Stimulated activated naive CD8-positive, alpha-beta T cell treated with anti-CD3 and anti-CD28 coated beads, Interleukin-15, Interleukin-2, amounts not matched to agents 100 U/mL and 50 U/mL, for 24 hours (primary cell): Measurements from ENCODE around the gene EVX2.

Source experiments
- ATAC-seq: fragments of 150-1000 bp; cut with Tn5 transposase; one replicate; pipeline ENCODE4 v1.10.0; 2021
- DNase-seq: peaks from one replicate; pipeline ENCODE4 v3.0.0; 2021

EVX2 gene

DNA sequence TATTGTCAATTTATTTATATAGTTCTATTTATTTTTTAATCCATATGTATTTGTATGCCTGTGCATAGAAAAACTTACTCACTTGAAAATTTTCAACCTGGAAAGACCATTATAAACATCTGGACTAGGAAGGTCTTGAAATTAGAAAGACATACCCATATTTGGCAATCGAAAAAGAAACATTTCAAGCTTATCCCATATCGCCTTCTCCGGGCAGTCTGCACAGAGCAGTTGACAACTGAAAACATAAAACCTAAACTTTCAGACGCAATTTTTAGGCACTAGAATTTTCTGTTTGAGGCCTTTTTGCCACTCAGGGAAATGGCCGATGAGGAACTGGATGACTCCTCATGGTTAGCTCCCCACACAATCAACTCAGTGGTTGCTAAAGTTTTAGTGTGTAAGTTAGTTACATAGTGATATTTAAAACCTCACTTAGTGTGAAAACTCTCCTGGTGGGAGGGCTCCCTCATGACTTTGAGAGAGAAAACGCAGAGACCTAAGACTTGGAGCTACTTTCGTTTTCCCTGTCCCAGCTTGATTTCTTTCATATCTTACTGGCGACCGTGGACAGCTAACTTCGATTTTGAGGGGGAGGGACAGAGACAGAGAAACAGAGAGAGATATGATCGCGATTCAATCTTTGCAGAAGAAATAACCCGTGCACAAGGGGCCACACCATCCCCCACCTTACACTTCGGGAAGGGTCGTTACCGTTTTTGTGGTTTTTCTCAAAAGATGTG is 12.7 kb upstream of the EVX2 start:
- no peak for ATAC-seq
- no peak for DNase-seq

DNA sequence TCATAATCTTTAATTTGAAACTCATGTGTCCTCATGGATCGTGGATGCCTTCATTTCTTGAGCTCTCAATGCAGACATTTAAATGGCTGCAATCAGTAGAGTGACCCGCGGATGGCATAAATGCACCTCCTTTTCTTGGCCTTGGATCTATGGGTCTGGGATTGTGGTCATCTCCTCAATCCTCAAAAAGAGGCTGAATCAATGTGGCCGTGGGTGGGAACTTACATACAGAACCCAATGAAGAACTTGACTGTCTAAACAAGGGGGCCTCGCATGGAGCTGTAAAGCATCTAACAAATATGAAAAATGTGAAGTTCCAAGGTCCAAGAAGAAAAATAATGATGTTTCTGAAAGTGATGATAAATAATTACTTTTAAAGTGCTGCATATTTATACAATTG is 11.7 kb upstream of the EVX2 start:
- DNase-seq: no peak
- ATAC-seq: no peak

DNA sequence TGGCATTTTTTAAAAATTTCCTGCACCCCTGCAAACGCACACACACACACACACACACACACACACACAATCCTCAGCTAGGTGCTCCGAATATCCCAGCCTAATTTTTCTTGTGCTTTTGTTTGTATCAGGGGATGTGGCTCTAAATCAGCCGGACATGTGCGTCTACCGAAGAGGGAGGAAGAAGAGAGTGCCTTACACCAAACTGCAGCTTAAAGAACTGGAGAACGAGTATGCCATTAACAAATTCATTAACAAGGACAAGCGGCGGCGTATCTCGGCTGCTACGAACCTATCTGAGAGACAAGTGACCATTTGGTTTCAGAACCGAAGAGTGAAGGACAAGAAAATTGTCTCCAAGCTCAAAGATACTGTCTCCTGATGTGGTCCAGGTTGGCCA is 10.6 kb upstream of the EVX2 start:
- DNase-seq: no peak
- ATAC-seq: no peak

DNA sequence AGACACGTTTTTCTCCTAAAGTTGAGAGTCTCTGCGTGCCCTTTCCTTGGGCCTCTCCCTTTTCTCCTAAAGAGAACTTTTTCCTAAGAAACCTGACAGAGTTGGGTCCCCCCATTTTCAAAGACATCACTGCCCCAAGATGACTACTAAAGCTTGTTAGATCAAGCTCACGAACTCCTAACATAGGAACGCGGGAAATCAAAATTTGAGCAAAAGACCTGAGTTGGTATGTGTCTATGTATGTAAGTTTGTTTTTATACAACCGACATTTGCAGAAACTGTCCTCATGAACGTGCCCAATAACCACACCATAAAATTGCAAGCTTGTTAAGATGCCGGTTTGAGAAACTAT is 10.1 kb upstream of the EVX2 start:
- DNase-seq (no peak), ATAC-seq (no peak)

DNA sequence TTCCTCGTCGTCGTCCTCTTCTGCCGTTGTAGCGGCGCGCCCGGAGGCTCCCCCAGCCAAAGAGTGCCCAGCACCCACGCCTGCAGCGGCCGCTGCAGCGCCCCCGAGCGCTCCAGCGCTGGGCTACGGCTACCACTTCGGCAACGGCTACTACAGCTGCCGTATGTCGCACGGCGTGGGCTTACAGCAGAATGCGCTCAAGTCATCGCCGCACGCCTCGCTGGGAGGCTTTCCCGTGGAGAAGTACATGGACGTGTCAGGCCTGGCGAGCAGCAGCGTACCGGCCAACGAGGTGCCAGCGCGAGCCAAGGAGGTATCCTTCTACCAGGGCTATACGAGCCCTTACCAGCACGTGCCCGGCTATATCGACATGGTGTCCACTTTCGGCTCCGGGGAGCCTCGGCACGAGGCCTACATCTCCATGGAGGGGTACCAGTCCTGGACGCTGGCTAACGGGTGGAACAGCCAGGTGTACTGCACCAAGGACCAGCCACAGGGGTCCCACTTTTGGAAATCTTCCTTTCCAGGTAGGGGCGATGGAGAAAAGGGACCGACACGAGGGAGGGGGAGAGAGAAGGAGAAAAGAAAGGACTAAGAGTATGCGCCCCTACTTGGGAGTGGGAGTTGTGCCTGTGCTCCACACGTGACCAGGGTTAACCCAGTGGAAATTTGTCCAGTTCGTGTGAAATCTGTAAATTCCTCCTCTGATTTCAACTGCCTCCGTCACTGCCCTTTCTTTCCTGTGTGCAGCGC is 9.6 kb upstream of the EVX2 start:
- ATAC-seq: no peak
- DNase-seq: no peak

DNA sequence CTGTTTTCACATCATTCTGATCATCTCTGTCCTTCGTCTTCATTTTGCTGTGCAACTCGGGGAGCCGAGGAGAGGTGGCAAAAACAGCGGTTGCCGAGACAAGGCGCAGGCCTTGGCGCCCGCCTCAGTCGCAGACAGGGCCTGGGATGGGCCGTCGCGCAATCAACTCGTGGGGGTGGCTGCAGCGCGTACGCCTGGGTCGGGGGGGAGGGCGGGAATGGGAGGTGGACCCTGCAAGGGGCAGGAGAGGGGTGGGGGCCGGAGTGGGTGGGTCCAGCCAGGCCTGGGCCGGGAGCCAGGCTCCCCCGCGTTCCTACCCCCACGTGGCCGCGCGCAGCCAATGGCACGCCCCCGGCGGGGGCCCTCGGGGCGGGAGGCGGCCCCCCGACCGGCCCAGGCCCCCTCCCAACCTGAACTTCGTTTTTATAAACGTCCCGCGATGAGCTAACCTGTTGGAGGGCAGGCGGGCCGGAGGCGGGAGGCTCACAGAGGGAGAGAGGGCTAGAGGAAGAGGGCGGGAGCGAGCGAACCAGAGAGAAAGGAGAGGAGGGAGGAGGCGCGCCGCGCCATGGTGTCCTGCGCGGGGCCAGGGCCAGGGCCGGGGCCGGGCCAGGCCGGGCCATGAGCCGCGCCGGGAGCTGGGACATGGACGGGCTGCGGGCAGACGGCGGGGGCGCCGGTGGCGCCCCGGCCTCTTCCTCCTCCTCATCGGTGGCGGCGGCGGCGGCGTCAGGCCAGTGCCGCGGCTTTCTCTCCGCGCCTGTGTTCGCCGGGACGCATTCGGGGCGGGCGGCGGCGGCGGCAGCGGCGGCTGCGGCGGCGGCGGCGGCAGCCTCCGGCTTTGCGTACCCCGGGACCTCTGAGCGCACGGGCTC is 8.7 kb upstream of the EVX2 start, which contains the start of gene HOXD13:
TSS of gene HOXD13 (plus strand) at position 452 of the 875 bp plus-strand sequence. CDS start at position 622, 170 bp downstream.
- ATAC-seq: no peak
- no peak for DNase-seq

DNA sequence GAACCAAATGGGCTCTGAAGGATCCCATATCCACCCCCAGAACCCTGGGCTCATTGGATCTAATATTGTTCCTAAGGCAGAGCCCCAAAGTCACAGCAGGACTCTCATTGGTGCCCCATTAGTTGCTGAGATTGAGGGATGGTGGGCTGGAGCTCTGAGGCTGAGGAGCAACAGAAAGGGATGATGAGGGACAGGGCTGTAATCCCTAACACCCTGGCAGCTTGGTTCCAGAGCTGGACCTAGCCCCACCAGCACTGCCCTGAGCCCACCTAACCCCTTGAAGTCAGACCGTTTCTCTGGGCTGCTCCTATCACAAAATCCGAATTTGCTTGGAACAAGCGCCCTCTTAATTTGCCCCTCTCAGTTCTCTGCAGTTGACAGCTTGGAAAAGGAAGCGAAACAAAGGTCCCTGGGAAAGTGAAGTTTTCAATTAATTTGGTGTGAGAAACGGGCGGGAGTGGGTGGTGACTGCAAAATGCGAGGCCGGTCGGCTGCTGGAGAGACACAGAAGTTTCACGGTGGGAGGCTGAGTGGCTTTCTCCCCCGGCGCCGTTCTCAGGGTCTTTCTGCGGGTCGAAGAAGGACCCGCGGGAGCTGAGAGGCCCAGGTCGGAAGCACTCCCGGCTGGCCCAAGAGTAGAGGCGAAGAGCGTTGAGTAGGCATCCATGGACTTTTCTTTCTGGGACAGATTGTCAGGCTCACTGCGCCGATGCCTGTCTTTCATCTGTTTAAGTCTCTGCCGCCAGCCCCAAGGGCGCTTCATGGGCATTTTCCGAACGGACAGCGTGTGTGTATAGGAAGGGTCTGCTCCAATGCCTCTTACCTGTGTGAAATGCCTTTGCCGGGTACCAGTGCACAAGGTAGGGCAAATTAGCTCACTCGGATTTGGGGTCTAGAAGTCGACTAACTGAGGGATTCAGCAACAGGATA is 7.8 kb upstream of the EVX2 start:
- no peak for DNase-seq
- no peak for ATAC-seq

DNA sequence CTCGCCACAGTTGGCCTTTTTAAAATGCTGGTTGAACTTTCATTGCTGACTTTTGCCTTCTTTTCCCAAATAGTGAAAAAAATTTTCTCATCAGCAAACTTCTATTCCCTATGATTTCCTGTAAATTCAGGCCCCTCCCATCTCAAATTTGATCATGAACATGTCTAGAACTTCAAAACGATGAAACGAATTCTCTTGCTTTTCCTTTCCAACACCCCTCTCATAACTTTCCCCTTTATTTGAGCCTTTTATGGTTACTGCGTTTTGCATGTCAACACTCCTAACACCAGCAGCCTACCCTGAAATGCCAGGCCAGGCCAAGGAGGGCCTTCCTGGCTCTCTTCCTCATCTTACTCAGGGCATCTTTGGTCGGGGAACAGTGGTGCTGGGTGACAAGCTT is 7.1 kb upstream of the EVX2 start:
- DNase-seq (no peak), ATAC-seq (no peak)

DNA sequence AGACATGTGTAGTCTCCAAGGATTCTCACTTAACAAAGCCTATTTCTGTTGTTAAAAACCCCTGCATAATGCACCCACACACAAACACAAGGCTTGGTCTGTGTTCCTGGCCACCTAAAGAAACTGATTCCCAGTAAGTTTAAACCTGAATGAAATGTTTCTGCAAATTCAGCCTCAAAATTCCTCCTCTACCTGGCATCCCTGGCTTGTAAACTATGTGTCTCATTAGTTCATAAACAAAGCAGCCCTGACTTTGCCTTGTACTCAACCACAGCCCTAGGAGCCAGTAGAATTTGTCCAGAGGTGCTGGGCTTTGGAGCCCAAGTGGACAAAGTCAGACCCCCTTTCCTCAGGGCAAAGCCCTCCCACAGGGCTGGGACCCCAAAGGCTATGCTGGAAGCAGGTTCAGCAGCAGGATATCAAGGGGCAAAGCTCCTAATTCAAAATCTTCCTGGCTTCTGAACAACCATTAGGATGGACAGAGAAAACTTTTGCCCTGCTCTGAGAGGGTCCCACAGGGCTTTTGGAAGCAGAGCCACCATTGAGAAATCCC is 6.2 kb upstream of the EVX2 start:
- ATAC-seq (no peak), DNase-seq (no peak)

DNA sequence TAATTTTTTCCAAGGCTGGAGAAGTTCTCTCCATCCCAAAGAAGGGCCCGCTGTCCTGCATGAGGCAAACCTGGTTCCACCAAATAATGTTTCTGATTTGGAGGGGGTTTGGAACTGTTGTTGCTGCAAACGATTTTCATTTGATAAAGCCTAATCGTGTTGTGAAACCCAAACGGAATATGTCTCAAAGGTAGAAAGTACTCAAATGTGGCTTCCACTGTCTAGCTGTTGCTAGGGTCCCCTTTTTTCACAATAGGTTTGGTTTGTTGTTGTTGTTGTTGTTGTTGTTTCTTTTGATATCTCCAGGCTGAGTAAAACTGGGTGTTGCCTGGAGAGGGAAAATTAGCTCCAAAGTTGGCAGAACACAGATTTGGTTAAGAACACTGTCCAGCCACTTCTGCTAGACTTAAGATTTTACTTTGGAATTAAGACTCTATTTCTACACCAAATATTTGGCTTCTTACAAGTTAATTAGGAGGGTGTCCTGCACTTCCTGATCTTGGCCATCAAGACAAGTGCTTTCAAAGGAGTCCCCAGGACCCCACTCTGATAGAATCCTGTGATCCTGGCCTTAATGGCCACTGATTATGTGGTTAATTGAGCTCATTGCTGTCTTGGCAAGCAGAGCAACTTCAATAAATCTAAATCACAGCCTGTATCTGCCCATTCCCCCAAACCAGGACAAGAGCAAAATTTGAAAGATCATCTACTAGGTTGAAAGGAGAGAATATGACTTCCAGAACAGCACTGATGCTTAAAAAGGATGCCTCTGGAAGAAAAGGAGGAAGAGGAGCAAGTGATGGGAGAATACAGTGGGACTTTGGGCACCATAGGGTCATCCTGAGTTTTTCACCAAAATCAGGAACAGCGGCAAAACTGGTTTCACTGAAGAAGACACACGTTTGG is 5.4 kb upstream of the EVX2 start:
- ATAC-seq (no peak), DNase-seq (no peak)

DNA sequence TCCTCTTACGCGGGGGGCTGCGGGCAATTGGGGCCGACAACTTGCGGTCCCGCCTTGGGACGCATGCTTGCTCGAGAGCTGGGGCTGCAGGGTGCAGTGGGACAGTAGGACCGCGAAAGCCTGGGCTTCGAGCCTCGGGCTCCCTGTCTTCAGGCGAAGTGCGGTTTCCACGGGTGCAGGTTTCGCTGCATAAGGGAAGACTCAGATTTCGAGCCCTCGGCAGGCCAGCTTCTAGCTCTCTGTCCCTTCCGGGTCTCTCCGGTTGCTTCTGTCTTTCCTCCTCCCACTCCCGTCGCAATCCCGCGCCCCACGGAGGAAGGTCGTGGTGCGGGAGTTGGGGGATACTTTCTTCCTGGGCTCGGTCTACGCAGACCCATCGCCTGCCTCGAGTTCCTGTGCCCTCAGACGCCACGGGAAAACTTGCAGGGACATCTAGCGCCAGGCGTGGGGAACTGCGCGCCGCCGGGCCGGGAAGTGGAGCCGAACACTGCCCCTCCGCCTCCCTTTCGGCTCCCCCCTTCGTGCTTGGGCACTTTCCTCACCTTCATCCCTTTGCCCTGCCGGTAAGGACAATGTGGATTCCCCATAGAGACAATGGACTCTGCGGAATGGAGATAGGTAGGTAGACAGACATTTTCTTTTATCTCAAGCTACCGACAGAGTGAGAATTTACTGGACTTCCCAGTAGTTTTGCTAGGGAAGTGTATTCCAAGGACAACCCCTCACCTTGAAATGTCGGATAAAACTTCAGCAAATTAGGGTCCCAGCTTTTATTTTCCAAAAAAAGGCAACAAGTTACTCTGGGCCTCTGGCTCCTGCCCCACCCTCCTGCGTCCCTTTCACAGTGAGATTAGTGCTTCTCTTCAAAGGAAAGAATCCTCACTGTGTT is 4.5 kb upstream of the EVX2 start:
- ATAC-seq: peak; percentile 34

DNA sequence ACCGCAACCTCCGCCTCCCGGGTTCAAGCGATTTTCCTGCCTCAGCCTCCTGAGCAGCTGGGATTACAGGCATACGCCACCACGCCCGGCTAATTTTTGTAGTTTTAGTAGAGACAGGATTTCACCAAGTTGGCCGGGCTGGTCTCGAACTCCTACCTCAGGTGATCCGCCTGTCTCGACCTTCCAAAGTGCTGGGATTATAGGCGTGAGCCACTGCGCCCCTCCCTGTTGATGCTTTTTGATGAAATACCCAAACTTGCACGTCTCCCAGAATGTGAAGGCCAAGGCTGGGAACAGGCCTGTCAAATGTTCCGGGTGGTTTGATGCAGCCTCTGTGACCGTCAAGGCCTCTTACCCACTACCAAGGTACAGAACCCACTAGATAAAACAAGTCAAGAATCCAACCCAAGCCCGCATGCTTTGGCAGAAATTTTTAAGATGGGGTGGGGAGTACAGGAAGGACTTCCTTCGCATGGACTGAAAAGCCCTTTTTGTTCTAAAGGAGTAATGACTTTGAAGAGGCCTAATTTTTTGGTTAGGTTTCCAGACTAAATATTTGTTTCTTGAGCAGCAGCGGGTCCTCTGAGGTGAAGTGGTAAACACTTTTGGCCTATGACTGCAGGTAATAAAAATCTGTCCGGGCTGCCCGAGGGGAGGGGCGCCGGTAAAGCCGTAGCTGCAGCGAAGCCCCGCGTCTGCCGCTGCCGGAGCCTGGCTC is 3.7 kb upstream of the EVX2 start:
- ATAC-seq: no peak
- DNase-seq: no peak

More for the DNA sequence above, 4.5 kb upstream of the EVX2 start:
- no peak for DNase-seq

DNA sequence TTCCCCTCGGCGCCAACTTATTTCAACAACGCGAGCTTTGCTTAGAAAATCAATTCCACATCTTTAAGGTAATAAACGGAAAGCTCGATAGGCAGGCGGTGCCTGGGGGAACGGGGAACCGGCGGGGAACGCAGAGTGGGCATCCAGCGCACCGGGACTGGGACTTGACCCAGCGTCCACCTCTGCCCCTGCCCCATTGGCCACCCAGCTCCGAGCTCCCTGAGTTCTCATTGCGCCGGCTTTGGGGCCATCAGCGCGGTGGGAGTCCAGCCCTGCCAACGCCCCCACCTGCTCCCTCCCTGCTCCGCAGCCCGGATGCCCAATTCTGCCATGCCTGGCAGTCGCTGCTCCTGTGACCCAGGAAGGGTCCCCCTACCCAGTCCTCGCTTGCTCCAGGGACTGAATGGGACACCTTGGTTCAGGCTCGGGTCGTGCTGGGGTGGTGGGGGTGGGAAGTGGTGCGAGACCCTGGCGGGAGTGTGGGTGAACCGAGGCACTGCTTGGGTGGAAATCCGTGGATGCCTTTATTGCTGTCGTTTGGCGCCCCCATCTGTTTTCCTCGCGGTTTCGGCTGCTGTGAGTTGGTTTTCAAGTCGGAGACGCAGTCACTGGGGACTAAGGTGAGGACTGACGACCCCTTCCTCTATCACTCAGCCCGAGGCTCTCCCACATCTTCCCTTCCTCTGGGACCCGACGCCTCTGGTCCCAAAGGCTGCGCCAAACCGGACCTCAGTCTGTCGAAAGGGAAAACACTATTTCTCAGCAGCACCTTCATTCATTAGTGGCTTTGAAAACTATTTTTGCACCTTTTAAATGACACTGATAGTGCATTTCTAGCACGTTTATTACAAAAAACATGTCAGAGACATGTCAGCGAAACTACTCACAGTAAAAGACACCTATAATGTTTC is 2.4 kb upstream of the EVX2 start:
- DNase-seq (no peak), ATAC-seq (no peak)

DNA sequence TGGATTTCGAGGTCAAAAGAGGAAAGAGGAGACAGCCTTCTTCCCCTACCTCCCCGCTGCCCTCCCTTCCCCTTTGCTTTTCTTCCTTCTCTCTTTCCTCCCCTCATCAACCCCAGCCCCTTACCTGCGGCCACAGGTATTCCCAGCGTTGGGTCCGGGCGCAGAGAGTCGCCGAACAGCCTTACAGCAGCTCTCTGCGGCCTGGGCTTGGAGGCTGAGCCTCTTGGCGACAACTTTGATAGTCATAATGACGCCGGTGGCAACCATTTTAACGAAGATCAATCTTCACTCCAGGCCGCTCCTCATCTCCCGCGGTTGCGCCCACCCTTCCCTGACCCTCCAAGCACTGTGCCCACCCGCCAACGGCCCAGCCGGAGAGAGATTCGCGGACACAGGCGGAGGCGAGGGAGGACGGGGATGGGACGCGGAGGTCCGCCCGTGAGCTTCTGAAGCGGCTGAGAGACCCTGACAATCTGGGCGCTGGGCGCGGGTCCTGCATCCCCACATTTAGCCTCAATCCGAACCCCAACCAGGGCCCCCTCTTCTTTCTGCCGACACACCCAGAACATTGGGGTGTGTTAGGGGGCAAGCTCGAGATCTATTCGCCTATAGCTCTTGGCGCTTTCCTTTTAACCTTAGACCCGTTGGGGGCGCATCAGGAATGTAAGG is 1.5 kb upstream of the EVX2 start:
- ATAC-seq (no peak), DNase-seq (no peak)

DNA sequence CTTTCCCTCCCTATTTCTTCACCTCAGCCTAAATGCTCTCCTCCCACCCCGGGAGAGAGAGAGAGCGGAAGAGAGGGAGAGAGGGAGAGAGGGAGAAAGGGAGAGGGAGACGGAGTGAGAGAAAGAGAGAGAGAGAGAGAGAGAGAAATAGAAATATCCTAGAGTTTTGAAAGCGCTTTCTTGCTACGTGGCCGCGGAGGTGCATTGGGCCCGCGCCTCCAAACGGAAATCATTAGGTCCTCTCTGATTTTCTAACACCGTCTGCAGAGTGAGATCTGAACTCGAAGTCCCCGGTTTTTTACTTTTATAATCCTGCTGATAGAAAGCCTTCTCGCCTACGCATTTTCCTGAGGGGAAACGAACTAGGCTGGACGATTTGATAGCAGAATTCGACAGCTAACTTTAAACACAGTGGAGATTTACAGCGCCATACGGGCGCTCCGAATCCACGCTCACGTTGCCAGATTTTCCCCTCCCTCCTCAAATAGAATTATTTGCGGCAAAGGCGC is 903 bp upstream of the EVX2 start:
- ATAC-seq (no peak), DNase-seq (no peak)

DNA sequence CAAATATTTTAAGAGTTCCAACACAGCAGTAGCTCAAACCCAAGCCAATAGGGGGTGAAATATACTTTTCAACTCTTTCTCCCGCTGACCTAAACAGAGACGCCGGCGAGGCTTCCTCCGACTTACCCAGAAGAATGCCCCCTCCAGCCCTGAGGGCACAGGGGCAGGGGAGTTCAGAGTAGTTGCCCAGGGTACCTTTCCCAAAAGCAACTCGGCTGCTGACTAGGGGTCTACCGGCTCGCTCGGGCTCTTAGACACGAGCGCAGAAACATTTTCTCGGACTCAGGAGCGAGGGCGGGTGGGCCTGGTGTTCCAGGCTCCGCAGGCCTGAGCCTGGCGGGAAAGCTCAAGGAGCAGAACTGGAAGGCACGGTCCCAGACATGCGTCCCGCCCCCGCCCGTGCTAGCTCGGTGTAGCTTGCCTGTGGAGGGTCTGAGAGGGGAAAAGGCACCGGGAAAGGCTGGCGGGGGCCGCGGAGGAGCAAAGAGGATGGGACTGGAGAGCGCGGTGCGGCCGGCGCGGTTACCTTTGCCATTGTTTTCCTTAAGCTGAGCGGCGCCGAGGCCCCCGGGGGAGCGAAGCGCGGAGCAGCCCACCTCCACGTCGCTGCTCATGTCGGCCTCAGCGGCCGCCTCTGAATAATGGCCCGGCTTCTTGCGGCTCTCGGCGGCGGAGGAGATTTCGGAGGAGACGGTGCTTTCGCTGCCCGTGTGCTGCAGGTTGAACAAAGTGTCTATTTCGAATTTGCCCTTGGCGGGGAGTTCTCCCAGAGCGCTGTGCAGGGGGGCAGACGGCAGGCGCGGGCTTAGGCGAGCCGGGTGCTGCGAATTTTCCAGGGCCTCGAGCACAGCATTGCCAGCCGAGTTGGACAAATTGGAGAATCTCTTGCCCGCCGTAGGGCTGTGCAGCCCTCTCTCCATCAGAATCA is 674 bp downstream of the EVX2 start:
- ATAC-seq (no peak), DNase-seq (no peak)
